Activated gamma-delta T cell (primary cell): Measurements from ENCODE around the gene MTOR.
A peak's percentile ranks its signal among the peaks of the same experiment; 100 is the strongest.
"Not testable (repeated sequence)": the region's sequence is repeated elsewhere in the genome, so short reads cannot be mapped to it uniquely, and the experiment has no call there.

Experiments used
- DNase-seq: peaks from one replicate; lab custom pipeline; 2025; lab: John Stamatoyannopoulos, UW

MTOR gene

DNA sequence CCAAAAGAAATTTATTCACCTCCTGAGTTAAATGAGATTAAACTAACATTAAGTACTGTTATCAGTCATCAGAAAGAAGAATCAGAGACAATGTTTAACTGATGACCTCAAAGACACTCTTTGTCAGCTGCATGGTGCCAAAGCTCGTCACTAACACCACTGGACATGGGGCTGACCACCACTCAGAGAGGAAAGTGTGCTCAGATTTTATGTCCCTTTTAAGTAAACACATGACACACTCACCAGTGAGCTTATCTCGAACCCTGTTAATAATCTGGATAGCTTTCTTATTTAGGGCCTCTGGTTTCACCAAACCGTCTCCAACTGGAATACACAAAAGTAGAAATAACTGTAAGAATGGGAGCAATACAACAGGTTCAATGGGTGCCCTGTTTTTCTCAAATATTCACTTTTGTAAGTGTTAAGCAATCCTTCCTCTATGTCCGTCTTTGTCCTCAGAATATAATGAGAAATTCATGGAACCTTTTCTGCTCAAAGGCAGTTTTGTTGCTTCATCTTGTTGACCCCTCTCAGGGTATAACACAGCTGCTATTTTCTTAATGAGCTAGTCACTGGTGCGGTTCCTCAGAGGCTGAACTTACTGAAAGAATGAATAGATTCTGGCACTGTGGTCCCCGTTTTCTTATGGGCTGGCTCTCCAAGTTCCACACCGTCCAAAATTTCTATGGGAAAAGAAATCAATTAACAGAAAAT, 153.1 kb downstream of the MTOR start:
- DNase-seq, result no peak

DNA sequence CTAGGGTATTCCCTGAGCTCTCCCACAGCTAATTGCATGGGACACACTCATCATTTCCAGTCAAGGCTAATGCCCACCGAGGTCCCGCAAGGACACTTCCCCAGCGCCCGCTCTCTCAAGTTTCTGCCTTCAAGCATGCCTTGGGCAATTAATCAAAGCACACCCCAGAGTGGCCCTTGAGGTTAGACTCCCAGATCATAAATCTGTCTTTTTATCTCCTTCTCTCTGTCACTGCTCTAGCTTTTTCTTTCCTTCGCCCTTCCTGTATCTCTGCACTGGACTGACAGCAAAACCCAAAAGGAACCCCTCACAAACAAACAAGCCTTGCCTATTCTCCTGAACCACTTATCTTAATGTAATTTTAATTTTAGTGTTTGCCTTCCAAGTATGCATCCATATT, 154.8 kb downstream of the MTOR start:
- DNase-seq, result no peak

DNA sequence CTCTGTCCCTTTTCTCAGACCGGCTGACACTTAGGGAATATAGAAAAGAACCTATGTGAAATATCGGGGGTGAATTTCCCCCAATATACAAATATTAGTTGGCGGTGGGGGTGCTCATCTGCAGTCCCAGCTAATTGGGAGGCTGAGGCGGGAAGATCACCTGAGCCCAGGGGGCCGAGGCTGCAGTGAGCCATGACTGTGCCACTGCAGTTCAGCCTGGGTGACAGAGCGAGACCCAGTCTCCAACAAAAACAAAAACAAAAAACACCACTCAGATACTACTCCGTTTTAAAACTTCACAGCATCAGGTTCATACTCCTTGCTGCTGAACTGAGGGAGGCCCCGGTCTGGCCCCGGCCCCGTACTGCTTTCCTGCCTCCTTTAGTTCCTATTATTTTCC, 156.8 kb downstream of the MTOR start:
- DNase-seq, result no peak

DNA sequence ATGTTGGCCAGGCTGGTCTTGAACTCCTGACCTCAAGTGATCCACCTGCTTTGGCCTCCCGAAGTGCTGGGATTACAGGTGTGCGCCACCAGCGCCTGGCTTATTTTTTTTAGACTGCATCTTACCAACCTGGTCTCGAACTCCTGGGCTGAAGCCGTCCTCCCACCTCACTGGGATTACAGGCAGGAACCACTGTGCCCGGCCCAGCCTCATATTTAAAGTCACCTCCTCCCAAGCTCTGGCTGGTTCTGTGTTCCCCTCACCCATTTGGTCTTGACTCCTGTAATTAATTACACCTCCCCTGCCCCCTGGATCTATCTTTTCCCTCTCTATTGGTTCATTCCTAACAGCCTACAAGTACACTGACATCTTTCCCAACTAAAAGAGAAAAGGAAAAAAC, 161.0 kb downstream of the MTOR start:
- DNase-seq, result no peak

DNA sequence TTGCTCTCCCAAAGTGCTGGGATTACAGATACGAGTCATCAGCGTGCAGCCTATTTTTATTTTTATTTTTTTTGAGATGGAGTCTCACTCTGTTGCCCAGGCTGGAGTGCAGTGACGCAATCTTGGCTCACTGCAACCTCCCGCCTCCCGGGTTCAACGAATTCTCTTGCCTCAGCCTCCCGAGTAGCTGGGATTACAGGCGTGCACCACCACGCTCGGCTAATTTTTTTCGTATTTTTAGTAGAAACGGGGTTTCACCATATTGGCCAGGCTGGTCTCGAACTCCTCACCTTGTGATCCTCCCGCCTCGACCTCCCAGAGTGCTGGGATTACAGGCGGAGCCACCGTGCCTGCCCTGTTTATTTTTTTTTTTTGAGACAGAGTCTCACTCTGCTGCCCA, 161.5 kb downstream of the MTOR start:
- not testable (repeated sequence) for DNase-seq

DNA sequence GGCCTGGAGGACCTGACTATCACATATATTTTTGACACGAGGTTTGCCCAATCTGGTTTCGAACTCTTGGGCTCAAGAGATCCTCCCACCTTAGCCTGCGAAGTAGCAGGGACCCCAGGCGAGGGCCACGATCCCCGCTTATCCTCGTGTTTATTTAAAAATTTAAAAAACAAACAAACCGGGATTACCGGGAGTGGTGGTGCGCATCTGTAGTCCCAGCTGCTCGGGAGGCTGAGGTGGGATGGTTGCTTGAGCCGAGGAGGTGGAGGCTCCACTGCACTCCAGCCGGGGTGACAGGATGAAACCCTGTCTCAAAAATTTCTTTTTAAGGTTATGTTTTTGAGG, 162.2 kb downstream of the MTOR start:
- DNase-seq, result no peak

DNA sequence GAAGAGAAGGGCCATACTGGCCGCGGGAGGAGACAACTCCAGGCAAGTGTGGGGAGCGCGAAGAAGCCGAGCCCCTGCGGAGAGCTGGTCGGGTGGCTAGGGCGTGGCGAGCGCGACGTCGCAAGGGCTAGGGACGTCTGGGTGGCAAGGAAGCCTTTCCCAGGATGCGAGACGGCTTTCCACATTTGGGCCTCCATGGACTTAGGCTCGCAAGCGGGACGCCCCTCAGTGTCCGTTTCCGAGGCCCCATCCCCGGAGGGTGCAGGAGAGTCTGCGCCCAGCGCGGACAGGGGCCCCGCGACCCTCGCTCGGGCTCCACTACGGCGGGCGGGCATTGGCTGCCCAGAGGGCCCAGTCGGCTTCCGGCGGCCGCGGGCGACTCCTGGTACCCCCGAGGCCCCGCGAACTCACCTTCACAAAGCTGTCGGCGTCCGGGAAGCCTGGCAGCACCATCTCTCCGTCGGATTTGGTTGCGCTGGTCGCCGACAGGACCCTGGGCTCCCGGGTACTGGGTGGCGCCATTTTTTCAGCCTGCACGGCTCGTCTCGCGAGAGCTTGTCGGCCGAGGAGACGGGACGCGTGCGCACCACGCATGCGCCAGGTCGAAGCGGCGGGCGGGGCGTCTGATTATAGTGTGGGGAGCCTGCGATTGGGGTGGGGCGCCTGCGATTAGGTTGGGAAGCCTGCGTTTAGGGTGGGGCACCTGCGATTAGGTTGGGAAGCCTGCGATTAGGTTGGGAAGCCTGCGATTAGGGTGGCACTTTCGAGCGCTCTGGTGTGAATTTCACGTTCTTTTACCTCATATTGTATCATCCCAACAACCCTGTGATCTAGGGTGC, 162.8 kb downstream of the MTOR start, which contains the start of gene EXOSC10:
TSS of gene EXOSC10 (minus strand) at position 560 of the 839 bp plus-strand sequence. CDS start at position 522, 38 bp downstream.
- peak; percentile 88 for DNase-seq

DNA sequence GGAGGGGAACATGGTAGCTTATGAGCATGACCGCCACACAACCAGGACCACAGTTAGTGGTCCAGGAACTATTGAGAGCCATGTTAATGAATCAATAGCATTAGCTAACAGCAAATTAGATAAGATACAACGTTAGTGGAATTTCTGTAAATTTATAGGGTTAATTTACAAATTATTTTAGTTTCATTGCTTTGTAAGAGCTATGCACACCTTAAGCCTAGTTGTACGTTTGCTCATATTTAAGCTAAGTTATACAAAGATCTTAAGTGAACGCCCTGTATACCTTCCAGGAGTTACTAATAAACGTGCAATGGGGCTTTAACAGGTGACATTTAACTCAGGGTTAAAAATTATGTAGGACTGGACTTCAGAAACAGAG, 163.4 kb downstream of the MTOR start:
- DNase-seq, result no peak

DNA sequence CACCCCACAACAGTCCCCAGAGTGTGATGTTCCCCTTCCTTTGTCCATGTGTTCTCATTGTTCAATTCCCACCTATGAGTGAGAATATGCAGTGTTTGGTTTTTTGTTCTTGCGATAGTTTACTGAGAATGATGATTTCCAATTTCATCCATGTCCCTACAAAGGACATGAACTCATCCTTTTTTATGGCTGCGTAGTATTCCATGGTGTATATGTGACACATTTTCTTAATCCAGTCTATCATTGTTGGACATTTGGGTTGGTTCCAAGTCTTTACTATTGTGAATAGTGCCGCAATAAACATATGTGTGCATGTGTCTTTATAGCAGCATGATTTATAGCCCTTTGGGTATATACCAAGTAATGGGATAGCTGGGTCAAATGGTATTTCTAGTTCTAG, 178.6 kb downstream of the MTOR start:
- DNase-seq, result not testable (repeated sequence)

DNA sequence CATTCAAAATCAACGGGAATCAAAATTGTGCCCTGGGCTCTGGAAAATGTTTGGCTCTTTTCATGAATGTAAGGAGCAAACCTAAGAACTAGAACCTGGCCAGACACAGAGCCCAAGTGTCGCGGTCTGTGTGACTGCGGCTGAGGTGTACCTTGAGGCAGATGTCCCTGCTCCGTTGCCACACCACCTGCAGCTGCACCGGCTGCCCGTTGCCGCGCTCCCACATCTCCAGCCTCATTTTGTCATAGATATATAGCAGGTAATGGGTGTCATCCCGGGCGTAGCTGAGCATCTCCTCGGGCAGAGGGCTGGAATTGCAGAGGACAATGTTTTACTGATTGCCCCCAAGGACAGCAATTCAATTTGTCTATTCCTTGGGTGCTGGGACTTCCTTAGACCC, 181.4 kb downstream of the MTOR start:
- no peak for DNase-seq

DNA sequence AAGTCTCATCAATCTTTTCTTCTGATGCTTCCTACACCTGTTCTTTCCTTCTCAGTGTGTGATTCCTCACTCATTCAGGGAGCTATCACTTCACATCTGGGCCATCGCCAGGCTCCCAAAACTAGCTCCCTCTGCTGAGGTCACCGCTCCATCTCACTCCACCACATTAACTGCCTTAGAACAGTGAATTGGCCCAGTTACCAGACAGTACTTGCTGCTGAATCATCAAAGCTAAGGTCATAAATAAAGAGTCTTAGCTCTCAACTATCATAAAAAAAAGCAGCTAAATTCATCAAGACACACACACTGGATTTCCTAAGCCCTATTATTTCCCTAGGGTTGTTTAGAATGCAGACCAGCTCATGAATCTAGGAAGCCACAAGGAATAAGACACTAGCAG, 183.7 kb downstream of the MTOR start:
- DNase-seq, result no peak

DNA sequence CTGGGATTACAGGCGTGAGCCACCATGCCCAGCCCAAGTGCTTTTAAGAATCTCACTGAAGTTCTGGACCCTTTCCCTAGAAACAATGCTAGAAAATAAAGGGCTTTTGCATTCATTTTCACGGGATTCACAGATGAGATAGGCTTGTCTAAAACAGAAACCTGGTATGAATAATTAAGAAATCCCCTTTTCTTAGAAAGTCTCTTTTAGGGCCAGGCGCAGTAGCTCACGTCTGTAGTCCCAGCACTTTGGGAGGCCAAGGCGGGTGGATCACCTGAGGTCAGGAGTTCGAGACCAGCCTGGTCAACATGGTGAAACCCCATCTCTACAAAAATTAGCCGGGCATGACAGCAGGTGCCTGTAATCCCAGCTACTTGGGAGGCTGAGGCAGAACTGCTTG, 189.0 kb downstream of the MTOR start:
- DNase-seq, result not testable (repeated sequence)

DNA sequence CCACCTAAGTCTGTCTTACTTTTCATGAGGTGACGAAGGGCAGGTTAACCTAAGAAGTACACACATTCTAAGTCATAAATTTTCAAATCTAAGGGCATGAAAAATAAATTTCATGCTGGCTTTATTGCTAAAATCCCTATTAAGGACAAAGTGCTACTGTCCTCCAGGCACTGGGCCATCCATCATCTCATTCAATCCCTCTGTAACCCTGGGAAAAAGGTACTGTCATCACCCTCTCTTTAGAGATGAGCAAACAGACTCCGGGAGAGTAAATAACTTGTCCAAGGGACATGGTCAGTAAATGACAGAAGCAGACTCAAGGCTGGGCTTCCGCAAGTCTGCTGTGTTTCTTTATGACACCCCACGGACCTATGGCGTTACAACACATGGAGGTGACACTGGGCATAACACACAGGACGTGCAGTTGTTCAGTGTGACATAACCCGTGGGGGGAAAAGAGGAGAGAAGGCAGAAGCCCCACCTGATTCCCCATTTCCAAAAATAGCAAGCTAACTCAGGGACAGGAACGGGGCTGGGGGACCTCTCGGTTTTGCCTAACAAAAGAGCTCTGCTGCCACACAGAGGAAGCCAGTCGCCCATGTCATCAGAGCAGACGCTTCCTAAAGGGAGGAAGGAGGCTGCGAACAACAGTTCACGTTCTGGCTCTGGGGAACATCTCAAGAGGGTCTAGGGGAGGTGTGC, 190.0 kb downstream of the MTOR start:
- no peak for DNase-seq

DNA sequence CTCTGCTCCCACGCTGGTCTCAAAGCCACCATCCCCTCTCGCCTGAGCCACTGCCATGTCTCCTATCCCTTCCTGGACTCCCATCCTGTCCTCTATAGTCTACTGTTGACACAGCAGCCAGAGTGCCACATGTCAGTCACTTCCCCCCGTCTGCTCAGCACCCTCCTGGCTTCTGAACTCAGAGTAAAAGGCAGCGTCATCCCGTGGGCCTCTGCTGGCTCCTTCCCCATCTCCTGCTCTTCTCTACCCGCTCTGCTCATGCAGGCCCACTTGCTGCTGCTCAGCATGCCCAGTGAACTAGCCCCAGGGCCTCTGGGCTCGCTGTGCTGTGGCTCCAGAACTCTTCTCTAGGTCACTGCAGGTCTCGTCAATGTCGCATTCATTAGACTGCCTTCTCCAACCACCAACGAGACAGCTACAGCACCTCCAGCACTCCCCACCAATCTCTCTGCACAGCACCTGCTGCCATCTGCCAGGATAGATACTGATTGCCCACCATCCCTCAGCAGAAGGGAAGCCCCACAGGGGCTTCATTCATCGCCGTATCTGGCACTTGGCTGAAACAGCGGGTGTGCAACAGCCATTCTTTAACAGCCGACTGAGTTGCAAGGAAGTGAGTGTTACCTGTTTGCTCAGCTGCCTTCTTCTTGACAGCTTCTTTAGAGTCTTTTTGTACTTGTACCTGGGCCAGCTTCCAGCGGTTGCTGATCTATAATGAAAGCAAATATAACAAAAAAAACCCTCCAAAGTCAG, 190.7 kb downstream of the MTOR start:
- DNase-seq, result no peak

DNA sequence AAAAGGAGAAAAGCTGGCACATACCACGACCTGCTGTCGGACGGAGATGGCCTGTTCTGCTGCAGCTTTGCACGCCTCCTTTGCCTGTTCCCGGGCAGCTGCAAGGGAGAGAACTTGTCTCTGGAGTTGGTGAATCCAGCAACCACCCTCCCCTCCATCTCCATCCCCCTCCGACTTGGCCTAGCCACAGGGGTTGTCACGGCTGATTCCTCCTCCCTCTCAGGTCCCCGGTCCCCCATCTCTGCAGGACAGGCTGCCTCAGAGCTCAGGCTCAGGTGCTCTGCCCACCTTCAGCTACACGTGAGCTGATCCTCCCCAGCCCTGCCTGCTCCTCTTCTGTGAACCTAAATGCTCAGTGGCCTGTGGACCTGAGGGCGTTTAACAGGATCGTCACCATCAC, 191.5 kb downstream of the MTOR start:
- DNase-seq, result no peak

DNA sequence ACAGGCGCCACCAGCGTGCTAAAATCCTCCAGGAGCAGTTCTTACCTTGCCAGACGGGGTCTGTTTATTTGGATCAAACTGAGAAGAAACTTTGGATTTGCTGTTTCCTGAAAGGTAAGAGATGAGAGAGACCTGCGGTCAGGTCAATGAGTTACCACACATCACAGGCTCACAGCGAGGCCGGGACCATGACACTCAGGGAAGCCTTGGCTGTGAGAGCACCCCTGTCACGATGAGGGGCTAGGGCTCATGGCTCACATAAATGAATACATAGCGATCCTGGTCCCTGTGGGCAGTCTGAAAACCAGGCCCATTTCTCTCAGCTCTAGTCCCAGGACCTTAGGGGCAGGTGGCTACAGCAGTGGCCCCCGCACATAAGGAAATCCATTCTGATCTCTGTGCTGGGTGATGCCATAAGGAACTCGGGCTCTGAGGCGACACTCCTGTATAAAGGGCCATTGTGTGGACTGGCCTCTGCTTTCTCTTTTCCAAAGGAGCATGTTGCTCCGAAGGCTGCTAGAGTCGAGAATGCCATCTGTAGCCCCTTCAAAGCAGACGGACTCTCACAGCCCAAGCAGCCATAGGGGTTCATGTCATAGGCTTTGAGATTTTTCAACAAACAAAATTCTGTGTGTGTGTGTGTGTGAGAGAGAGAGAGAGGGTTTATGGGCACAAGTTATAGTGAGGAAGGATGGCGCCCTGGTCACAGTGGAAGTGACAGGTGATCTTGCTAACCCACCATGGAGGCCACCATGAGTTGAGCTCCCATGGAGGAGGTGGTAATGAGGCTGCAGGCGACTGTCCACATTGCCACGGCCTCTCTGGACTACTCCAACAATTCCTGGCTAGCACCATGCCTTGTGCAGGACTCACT, 193.5 kb downstream of the MTOR start:
- DNase-seq, result no peak

DNA sequence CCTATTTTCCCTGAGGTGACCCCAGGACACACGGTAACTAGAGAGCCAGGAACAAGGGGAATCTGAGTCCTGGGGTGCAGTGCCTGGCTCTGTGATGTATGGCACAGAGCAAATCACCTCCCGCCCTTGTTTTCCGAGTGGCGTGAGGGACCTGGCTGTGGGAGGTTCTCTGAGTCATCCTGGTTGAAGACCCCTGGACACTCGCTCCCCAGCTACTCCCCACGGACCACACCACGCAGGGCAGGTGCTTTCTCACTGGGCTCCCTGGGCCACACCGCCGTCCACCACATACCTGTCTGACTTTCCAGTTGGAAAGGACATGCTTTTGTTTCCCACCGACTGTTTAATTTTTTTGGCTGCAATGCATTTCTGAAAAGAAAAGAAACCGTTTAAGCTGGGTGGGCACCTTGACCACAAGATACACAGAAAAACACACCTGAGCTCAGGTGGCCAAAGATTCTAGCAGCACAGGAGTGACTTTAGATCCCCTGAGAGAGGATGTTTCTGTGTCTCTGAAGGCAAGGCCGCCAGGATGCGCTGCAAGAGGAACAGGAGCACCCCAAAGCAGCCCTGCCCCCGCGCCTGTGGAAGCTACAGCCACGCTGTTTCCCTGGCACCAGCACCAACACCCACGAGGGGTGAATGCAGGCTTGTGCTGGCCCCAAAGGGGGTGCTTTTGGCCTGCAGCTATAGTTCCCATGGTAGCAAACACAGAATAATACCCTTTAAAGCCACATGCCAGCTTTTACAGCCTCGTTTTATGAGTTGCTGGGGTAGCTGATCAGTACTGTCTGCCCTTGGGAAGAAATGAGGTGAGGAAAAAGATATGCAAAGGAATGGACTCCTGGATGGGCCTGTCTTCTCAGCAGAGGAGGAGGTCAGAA, 194.4 kb downstream of the MTOR start:
- DNase-seq, result no peak

DNA sequence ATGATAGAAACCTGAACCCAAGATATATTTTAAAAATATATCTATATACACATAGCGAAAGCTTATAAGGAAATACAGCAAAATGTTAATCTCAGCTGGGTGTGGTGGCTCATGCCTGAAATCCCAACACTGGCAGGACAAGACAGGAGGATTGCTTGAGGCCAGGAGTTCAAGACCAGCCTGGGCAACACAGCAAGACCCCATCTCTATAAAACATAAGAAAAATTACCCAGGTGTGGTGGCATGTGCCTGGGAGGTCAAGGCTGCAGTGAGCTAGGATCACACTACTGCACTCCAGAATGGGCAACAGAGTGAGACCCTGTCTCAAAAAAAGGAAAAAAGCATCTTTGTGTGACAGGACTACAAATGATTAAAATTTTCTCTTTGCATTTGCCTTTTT, 196.6 kb downstream of the MTOR start:
- DNase-seq, result no peak

DNA sequence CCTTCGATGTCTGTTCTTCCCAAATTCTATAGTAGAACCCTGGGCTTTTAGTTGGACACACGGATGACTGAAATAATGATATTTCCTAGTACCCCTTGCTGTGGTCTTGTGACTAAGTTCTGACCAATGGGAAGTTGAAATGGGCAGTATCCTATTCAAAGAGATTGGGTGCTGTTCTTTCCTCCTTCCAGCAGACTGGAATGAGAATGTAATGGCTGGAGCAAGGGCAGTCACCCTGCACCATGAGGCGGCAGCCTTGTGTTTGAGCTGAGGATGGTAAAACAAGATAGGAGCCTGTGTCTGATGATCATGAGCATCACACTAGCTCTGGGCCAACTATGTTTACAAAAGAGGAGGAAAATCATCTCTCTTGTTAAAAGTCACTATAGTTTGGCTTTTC, 197.4 kb downstream of the MTOR start:
- no peak for DNase-seq

DNA sequence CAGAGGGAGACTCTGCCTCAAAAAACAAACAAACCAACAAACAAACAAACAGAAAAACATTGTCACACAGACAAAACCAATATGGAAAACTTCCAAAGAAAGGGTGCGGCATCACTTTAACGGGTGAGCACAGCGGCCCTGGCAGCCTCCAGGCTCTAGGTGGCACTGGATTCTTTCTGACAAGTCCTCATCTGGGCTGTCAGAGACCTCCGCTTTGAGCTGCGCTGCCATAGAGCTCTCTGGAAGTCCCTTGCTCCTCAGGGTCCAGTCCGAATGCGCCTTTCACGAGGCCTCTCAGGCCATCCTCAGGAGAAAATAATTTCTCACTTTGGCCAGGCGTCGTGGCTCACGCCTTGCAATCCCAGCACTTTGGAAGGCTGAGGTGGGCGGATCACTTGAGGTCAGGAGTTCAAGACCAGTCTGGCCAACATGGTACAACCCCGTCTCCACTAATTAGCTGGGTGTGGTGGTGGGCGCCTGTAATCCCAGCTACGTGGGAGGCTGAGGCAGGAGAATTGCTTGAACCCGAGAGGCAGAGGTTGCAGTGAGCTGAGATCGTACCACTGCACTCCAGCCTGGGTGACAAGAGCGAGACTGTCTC, 198.3 kb downstream of the MTOR start:
- DNase-seq, result not testable (repeated sequence)
